Measurements from ENCODE around the gene AP5S1.
"Not testable (repeated sequence)": the region's sequence is repeated elsewhere in the genome, so short reads cannot be mapped to it uniquely, and the experiment has no call there.

Gene AP5S1

GRCh38 chr20:3820048-3820900 is at the start of gene AP5S1:
Gene AP5S1, plus strand, starts transcription at chr20:3820547. Its CDS starts 1,571 bp downstream, at chr20:3822118.
- DNase-seq (ENCODE audit: low spot score), result peak; percentile 99

GRCh38 chr20:3771552-3772058 is 48.7 kb upstream of the AP5S1 start:
- DNase-seq (ENCODE audit: low spot score), result no peak

- no peak for DNase-seq (ENCODE audit: low spot score)
Measured at GRCh38 chr20:3775457-3776108, 44.8 kb upstream of the AP5S1 start.

- DNase-seq (ENCODE audit: low spot score), result no peak
Measured at GRCh38 chr20:3777381-3777715, 43.0 kb upstream of the AP5S1 start.

GRCh38 chr20:3777716-3778629 is 42.4 kb upstream of the AP5S1 start:
- DNase-seq (ENCODE audit: low spot score), result peak; percentile 72

- peak; percentile 46 for DNase-seq (ENCODE audit: low spot score)
Measured at GRCh38 chr20:3778976-3779375, 41.4 kb upstream of the AP5S1 start.

- DNase-seq (ENCODE audit: low spot score), result peak; percentile 89
Measured at GRCh38 chr20:3781153-3781910, 39.0 kb upstream of the AP5S1 start, which contains the start of gene SPEF1. Gene SPEF1, minus strand, starts transcription at chr20:3781448. Its CDS starts 161 bp downstream, at chr20:3781287.

GRCh38 chr20:3782597-3782996 is 37.8 kb upstream of the AP5S1 start:
- DNase-seq (ENCODE audit: low spot score), result no peak

- peak; percentile 36 for DNase-seq (ENCODE audit: low spot score)
Measured at GRCh38 chr20:3783068-3783489, 37.3 kb upstream of the AP5S1 start.

GRCh38 chr20:3783511-3784195 is 36.7 kb upstream of the AP5S1 start:
- DNase-seq (ENCODE audit: low spot score), result peak; percentile 41

GRCh38 chr20:3784216-3784853 is 36.0 kb upstream of the AP5S1 start:
- peak; percentile 41 for DNase-seq (ENCODE audit: low spot score)

- DNase-seq (ENCODE audit: low spot score), result peak; percentile 32
Measured at GRCh38 chr20:3784863-3785239, 35.5 kb upstream of the AP5S1 start.

GRCh38 chr20:3785240-3786125 is 34.9 kb upstream of the AP5S1 start:
- DNase-seq (ENCODE audit: low spot score), result peak; percentile 66

- DNase-seq (ENCODE audit: low spot score), result no peak
Measured at GRCh38 chr20:3786126-3786484, 34.2 kb upstream of the AP5S1 start.

GRCh38 chr20:3786665-3787323 is 33.6 kb upstream of the AP5S1 start, which contains the start of gene CENPB:
Gene CENPB, minus strand, starts transcription at chr20:3786740. Its CDS starts 257 bp downstream, at chr20:3786483.
- peak; percentile 92 for DNase-seq (ENCODE audit: low spot score)

- DNase-seq (ENCODE audit: low spot score), result peak; percentile 37
Measured at GRCh38 chr20:3787324-3788014, 32.9 kb upstream of the AP5S1 start.

- peak; percentile 36 for DNase-seq (ENCODE audit: low spot score)
Measured at GRCh38 chr20:3788685-3789155, 31.6 kb upstream of the AP5S1 start.

GRCh38 chr20:3789201-3789600 is 31.1 kb upstream of the AP5S1 start:
- DNase-seq (ENCODE audit: low spot score), result not testable (repeated sequence)
